HL-60 (cell line): ENCODE results near the gene CTSW.
"Not testable (repeated sequence)": the region's sequence is repeated elsewhere in the genome, so short reads cannot be mapped to it uniquely, and the experiment has no call there.

Source experiments
- DNase-seq, 2 experiments: peaks; one replicate each; pipeline ENCODE4 v3.0.0-alpha.2; 2010 to 2020; ENCODE audit warnings: low read depth in 1 of 2, low spot score in 1 of 2
- H3K27ac ChIP-seq: fragments of 250-450 bp; sonication (Bioruptor Pico); replicated peaks from 2 replicates; pipeline ENCODE4 v1.5.1; 2020; ENCODE audit warnings: mild to moderate bottlenecking, moderate library complexity
- H3K27me3 ChIP-seq: fragments of 250-450 bp; sonication (Bioruptor Pico); 2 replicates; pipeline ENCODE4 v1.5.1; 2021; ENCODE audit warnings: mild to moderate bottlenecking, moderate library complexity; ENCODE audit not compliant: insufficient read depth, poor library complexity, severe bottlenecking
- H3K4me3 ChIP-seq: replicated peaks from 2 replicates; pipeline ENCODE4 v1.5.1; 2011; ENCODE audit warnings: mild to moderate bottlenecking, control low read depth, low read length; ENCODE audit not compliant: insufficient read depth
- GABPA ChIP-seq: IDR thresholded peaks from 2 replicates; pipeline ENCODE4 v1.6.1; 2012; ENCODE audit warnings: low read depth
- POLR2AphosphoS5 ChIP-seq: IDR thresholded peaks from 2 replicates; pipeline ENCODE4 v1.6.1; 2012; ENCODE audit warnings: low read depth
- SPI1 ChIP-seq: IDR thresholded peaks from 2 replicates; pipeline ENCODE4 v1.6.1; 2012; ENCODE audit warnings: low read depth, mild to moderate bottlenecking, borderline replicate concordance
- long read RNA-seq: library from polyadenylated mRNA; unstranded; transcript quantifications from one replicate; pipeline ENCODE4 v2.0.0, GENCODE V29; 2020
- TF ChIP-seq, protein P1 (sequence below): IDR thresholded peaks from one replicate; pipeline ENCODE4 v1.5.1; 2011; ENCODE audit warnings: low read length, control low read depth, inconsistent platforms; ENCODE audit not compliant: insufficient read depth
- TF ChIP-seq, protein P2 (sequence below): IDR thresholded peaks from 2 replicates; pipeline ENCODE4 v1.6.1; 2012; ENCODE audit warnings: low read depth; ENCODE audit not compliant: insufficient replicate concordance

The CTSW gene, protein sequence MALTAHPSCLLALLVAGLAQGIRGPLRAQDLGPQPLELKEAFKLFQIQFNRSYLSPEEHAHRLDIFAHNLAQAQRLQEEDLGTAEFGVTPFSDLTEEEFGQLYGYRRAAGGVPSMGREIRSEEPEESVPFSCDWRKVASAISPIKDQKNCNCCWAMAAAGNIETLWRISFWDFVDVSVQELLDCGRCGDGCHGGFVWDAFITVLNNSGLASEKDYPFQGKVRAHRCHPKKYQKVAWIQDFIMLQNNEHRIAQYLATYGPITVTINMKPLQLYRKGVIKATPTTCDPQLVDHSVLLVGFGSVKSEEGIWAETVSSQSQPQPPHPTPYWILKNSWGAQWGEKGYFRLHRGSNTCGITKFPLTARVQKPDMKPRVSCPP
- long read RNA-seq, partial matches to known transcripts = 0 of 1 reads
- long read RNA-seq, other reads (novel, unspliced or antisense) = 0 of 1 reads

DNA sequence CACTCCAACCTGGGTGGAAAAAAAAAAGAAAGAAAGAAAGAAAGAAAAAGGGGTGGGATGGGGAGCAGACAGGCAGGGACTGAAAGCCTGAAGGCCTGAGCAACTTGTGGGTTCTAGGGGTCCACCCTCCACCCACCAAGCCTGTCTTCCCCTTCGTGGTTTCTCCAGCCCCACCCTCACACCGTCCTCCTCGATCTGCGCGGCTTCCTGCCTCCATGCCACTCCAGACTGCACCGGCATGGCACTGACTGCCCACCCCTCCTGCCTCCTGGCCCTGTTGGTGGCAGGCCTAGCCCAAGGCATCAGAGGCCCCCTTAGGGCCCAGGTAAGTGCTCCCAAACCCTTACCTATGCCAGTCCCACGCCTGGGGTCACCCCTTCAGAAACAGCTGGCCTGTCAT lies at the start of gene CTSW:
Gene CTSW, plus strand, starts transcription at position 221 of the 400 bp plus-strand sequence. Its CDS starts 18 bp downstream, at position 239.
- Histone ChIP-seq H3K27me3 (no peaks in the 10 kb centered on the region), H3K27ac (no peak within 1 kb of the TSS), H3K4me3 (no peak within 1 kb of the TSS)
- TF ChIP-seq POLR2AphosphoS5 (no peak), GABPA (no peak), SPI1 (no peak)
- TF ChIP-seq, protein P1, sequence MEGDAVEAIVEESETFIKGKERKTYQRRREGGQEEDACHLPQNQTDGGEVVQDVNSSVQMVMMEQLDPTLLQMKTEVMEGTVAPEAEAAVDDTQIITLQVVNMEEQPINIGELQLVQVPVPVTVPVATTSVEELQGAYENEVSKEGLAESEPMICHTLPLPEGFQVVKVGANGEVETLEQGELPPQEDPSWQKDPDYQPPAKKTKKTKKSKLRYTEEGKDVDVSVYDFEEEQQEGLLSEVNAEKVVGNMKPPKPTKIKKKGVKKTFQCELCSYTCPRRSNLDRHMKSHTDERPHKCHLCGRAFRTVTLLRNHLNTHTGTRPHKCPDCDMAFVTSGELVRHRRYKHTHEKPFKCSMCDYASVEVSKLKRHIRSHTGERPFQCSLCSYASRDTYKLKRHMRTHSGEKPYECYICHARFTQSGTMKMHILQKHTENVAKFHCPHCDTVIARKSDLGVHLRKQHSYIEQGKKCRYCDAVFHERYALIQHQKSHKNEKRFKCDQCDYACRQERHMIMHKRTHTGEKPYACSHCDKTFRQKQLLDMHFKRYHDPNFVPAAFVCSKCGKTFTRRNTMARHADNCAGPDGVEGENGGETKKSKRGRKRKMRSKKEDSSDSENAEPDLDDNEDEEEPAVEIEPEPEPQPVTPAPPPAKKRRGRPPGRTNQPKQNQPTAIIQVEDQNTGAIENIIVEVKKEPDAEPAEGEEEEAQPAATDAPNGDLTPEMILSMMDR = no peak
- TF ChIP-seq, protein P2, sequence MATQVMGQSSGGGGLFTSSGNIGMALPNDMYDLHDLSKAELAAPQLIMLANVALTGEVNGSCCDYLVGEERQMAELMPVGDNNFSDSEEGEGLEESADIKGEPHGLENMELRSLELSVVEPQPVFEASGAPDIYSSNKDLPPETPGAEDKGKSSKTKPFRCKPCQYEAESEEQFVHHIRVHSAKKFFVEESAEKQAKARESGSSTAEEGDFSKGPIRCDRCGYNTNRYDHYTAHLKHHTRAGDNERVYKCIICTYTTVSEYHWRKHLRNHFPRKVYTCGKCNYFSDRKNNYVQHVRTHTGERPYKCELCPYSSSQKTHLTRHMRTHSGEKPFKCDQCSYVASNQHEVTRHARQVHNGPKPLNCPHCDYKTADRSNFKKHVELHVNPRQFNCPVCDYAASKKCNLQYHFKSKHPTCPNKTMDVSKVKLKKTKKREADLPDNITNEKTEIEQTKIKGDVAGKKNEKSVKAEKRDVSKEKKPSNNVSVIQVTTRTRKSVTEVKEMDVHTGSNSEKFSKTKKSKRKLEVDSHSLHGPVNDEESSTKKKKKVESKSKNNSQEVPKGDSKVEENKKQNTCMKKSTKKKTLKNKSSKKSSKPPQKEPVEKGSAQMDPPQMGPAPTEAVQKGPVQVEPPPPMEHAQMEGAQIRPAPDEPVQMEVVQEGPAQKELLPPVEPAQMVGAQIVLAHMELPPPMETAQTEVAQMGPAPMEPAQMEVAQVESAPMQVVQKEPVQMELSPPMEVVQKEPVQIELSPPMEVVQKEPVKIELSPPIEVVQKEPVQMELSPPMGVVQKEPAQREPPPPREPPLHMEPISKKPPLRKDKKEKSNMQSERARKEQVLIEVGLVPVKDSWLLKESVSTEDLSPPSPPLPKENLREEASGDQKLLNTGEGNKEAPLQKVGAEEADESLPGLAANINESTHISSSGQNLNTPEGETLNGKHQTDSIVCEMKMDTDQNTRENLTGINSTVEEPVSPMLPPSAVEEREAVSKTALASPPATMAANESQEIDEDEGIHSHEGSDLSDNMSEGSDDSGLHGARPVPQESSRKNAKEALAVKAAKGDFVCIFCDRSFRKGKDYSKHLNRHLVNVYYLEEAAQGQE = no peak
- no peak for DNase-seq

DNA sequence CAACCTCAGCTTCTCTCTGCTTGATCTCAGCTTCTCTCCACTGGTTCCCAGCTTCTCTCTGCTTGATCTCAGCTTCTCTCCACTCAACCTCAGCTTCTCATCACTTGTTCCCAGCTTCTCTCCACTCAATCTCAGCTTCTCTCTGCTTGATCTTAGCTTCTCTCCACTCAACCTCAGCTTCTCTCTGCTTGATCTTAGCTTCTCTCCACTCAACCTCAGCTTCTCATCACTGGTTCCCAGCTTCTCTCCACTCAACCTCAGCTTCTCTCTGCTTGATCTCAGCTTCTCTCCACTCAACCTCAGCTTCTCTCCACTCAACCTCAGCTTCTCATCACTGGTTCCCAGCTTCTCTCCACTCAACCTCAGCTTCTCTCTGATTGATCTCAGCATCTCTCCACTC lies 47.4 kb upstream of the CTSW start:
- H3K4me3 ChIP-seq, H3K27me3 ChIP-seq, H3K27ac ChIP-seq, DNase-seq: not testable (repeated sequence)

DNA sequence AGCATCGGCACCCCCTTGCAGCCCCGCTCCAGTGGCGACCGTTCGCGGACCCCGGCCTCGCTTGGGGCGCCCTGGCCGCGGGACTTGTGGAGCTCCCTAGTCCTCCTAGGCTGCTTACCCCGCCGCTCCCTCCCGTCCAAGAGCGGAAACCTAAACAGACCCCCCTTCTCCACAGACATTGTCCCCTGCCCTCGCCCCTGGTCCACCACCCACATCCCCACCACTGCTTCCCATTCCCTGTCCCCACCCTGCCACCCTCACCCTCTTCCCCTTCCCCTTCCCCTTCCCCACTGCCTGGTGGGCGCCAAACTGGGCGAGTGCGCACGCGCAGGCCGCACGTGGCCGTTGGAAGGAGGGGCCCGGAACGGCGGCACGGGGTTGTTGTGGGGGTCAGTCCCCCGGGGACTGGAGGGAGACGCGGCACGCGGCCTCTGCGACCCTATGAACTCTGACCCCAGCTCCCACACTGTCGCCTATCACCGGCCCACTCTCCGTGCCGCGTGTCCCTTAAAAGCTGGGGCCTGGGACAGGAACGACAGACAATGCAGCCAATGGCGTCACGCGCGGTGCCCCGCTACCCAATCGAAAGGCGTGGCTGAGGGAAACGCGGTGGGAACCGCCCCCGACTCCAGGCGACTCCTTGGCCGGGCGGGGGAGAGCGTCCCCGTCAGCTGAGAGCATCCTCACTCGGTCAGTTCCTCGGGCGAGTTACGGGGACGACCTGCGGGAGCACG lies 46.2 kb upstream of the CTSW start, which contains the start of gene SNX32:
Gene SNX32, plus strand, starts transcription at position 667 of the 734 bp plus-strand sequence. CDS start 103 bp downstream, outside the sequence.
- peak; percentile 93 to 96 for DNase-seq
- TF ChIP-seq, protein P2 = no peak
- TF ChIP-seq POLR2AphosphoS5 = 0 out of 2 replicates have a peak, but pooled peaks have one; percentile 38
- TF ChIP-seq GABPA = no peak
- Histone ChIP-seq H3K4me3 (peak within 1 kb of the TSS; percentile 60), H3K27me3 (no peaks in the 10 kb centered on the region), H3K27ac (peak within 1 kb of the TSS; percentile 81)

DNA sequence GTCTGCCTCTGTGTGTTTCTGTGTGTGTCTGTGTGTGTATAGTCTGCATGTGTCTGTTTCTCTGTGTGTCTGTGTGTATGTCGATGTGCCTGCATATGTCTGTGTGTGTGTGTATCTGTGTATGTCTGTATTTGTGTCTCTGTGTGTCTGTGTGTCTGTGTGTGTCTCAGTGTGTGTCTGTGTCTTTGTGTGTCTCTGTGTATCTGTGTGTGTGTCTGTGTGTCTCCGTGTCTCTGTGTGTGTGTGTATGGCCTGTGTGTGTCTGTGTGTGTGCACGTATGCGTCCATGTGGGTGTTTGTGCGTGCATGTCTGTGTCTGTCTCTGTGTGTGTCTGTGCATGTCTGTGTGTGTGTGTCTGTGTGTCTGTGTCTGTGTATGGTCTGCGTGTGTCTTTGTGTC lies 45.4 kb upstream of the CTSW start:
- peak in 1 of 2 experiments; percentile 43 for DNase-seq
- Histone ChIP-seq H3K27me3 (no peaks in the 10 kb centered on the region), H3K27ac (peak overlapping the region; percentile 81; the same call in 1 of the 2 replicates), H3K4me3 (peak overlapping the region; percentile 60)
- TF ChIP-seq POLR2AphosphoS5 (no peak), GABPA (no peak), SPI1 (no peak)
- TF ChIP-seq, protein P1 = no peak
- TF ChIP-seq, protein P2 = no peak
